Heart right ventricle (tissue), 16 donors: ENCODE measurements around the gene MOB3B. TPM values are rescaled to one million over a fixed set of nuclear protein-coding genes. Genes with fewer than 3 reads are reported as not detected.

Experiments
- ATAC-seq, 8 donors: fragments of 200-7000 bp; cut with Tn5 transposase; one replicate each; pipeline ENCODE4 v1.9.1; 2020; ENCODE audit warnings: mild to moderate bottlenecking in 8 of 8, moderate library complexity in 8 of 8, moderate number of reproducible peaks in 1 of 8
- DNase-seq, 2 donors: peaks; one replicate each; pipeline ENCODE4 v3.0.0-alpha.2; 2020
- H3K27ac ChIP-seq, 10 donors: fragments of 200-600 bp; sonication (generic) in 2 of 10; one replicate each; pipeline versions ENCODE4 v1.5.0 to v1.8.0; 2020 to 2022; ENCODE audit warnings: mild to moderate bottlenecking in 3 of 10
- H3K27me3 ChIP-seq, 7 donors: fragments of 200-600 bp; one replicate each; pipeline ENCODE4 v1.8.0; 2021 to 2022; ENCODE audit warnings: mild to moderate bottlenecking in 2 of 7
- H3K36me3 ChIP-seq, 9 donors: fragments of 200-600 bp; sonication (generic) in 1 of 9; one replicate each; pipeline versions ENCODE4 v1.5.0 to v1.8.0; 2020 to 2022; ENCODE audit warnings: mild to moderate bottlenecking in 2 of 9
- H3K4me1 ChIP-seq, 9 donors: fragments of 200-600 bp; sonication (generic) in 1 of 9; one replicate each; pipeline versions ENCODE4 v1.5.0 to v1.8.0; 2020 to 2022; ENCODE audit warnings: mild to moderate bottlenecking in 4 of 9
- H3K4me3 ChIP-seq, 10 donors: fragments of 200-600 bp; sonication (generic) in 2 of 10; one replicate each; pipeline versions ENCODE4 v1.5.0 to v1.8.0; 2020 to 2022; ENCODE audit warnings: mild to moderate bottlenecking in 7 of 10, moderate library complexity in 2 of 10
- H3K9me3 ChIP-seq, 11 donors: fragments of 200-600 bp in 10 of 11; sonication (generic) in 2 of 11; one replicate each; pipeline versions ENCODE4 v1.5.0 to v1.8.0; 2013 to 2022; ENCODE audit warnings: mild to moderate bottlenecking in 2 of 11, control low read depth in 1 of 11, moderate library complexity in 1 of 11
- WGBS, 2 donors: extraction: QIAGEN DNeasy Blood & Tissue Kit; methylation state at CpG; one replicate each; pipeline ENCODE4 v1.1.7; 2013; ENCODE audit warnings: inconsistent platforms in 1 of 2; 5-methylcytosine and 5-hydroxymethylcytosine counted together
- intact Hi-C, 10 donors: fragments of 100-400 bp; cut with DNase I; formaldehyde crosslinking; loops; one replicate each; pipeline versions ENCODE4 v1.11.1 to v1.14.2; 2022
- polyA plus RNA-seq, 2 donors: library from polyadenylated mRNA; stranded (reverse); fragments of 200-250 nt; gene quantifications; one replicate each; pipeline ENCODE4 v1.2.3, GENCODE V29; 2013
- total RNA-seq, 10 donors: library from RNA; stranded (reverse); fragmentation: NEBNext Ultra II Directional in 3 of 10; extraction: Animal tissue kit (Norgen Biotek cat#: 25700) in 3 of 10; gene quantifications; one replicate each; pipeline versions ENCODE4 v1.2.1 to v1.2.4, GENCODE V29; 2021 to 2023
- TF ChIP-seq, protein P1 (sequence below), 9 donors: fragments of 200-600 bp; sonication (generic) in 2 of 9; IDR thresholded peaks; one replicate each; pipeline versions ENCODE4 v1.5.0 to v1.8.0; 2021 to 2022; ENCODE audit warnings: antibody characterized with exemption in 9 of 9, mild to moderate bottlenecking in 5 of 9, moderate library complexity in 1 of 9
- donor health status: Arrhythmogenic right ventricular cardiomyopathy.
- donor health status: ischemic (EF 13 %, LVEDD 7.1; RV severe dilation, severe dysfunction).
- donor health status: healthy with polysubstance abuse.
- donor health status: DM: no; HTN: yes; CAD: no.
- donor health status: DM: no; HTN: no; CAD: no.
- donor health status: ischemic (EF 25% LVEDD 6.9; RV normal size, moderate dysfunction).
- donor health status: ischemic (EF 25% LVEDD 5.7; RV mildly dilated, moderate dysfunction).
- donor health status: healthy.
- donor health status: DM: yes; HTN: yes; CAD: no.
- donor health status: Ischemic cardiomyopathy.
- donor health status: ischemic (EF 35%, LVEDD 5.7; RV mildly dilated, moderate dysfunction).
- donor health status: nonischemic (EF 11% LVEDD 7.7; RV severe dilation, severe dysfunction).
- donor health status: DM: yes; HTN: yes; CAD: no.
- donor health status: PGD.
- donor health status: ischemic (EF 29% LVEDD 5.4; RV normal size, mild dysfunction).
- donor health status: nonischemic (EF 23%, LVEDD 6.1; RV moderate dilation, normal function).

Gene MOB3B
- total and polyA plus RNA-seq, 12 donors, result 0.39 to 2.3 (median 1.3) TPM

DNA sequence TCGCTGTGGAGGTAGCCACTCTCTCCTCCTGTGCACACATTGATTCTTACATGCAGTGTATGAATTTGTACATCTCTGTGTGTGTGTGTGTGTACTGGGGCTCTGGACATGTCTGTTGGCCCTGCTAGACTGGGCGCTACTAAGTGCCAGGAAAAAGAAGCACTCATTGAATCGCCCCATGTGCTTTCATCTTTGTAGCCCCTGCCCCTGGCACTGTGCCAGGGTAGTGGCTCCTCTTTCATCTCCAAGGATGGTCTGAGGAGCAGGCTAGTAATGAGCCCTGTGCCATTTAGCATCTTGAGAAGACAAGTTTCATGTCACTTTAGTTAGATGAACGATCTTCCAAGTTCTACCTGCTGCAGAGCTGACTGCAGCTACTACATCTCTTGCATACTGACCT lies 198.2 kb downstream of the MOB3B start:
- H3K4me3 ChIP-seq, result no peak overlapping the region
- TF ChIP-seq, protein P1, sequence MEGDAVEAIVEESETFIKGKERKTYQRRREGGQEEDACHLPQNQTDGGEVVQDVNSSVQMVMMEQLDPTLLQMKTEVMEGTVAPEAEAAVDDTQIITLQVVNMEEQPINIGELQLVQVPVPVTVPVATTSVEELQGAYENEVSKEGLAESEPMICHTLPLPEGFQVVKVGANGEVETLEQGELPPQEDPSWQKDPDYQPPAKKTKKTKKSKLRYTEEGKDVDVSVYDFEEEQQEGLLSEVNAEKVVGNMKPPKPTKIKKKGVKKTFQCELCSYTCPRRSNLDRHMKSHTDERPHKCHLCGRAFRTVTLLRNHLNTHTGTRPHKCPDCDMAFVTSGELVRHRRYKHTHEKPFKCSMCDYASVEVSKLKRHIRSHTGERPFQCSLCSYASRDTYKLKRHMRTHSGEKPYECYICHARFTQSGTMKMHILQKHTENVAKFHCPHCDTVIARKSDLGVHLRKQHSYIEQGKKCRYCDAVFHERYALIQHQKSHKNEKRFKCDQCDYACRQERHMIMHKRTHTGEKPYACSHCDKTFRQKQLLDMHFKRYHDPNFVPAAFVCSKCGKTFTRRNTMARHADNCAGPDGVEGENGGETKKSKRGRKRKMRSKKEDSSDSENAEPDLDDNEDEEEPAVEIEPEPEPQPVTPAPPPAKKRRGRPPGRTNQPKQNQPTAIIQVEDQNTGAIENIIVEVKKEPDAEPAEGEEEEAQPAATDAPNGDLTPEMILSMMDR (IDR thresholded peaks at IDR 0.05), result no peak
- 85 to 86% methylated on average over 4 of the region's 4 CpGs for WGBS, 2 donors
- no peak for DNase-seq
- H3K9me3 ChIP-seq, result no peaks in the 10 kb centered on the region
- no peaks in the 10 kb centered on the region for H3K36me3 ChIP-seq
- intact Hi-C loops, result loop anchor here in 7 of 10 donors (5.0 to 10.0 kb wide), 6 partner anchors 57 to 439 kb away; partner anchors contain the start of genes MOB3B (in 3 of the 7) and CAAP1 (in 1 of the 7)
- ATAC-seq, result no peak
- H3K27me3 ChIP-seq, result no peaks in the 10 kb centered on the region
- no peak overlapping the region for H3K27ac ChIP-seq
- H3K4me1 ChIP-seq, result peaks cover 0 to 12% (median 6%) of the 10 kb centered on the region in 9 donors

DNA sequence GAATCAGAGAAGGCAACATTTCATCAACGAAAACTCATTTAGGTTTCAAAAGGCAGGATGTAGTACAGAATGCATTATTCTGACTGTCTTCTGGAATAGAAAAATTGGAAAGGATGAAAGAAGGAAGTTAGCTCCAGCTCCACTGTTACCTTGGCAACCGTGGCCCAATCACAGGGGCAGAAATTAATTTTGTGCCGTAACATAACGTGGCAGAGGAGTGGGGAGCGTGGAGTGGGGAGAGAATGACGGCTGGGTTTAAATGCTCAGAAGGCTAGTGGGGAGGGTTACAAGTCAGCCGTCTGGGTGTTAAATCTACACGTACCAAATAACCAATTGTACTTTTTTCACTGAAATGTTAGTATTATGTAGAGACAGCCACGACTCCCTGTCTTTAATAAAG lies 200.3 kb downstream of the MOB3B start:
- Histone ChIP-seq H3K27ac (no peak overlapping the region), H3K36me3 (no peaks in the 10 kb centered on the region), H3K27me3 (no peaks in the 10 kb centered on the region), H3K4me1 (peaks cover 0 to 8% (median 6%) of the 10 kb centered on the region in 9 donors), H3K9me3 (no peaks in the 10 kb centered on the region), H3K4me3 (no peak overlapping the region)
- ATAC-seq (no peak), DNase-seq (no peak)
- WGBS, 2 donors, result 81 to 85% methylated on average over 9 of the region's 9 CpGs
- TF ChIP-seq, protein P1 (IDR thresholded peaks at IDR 0.05), result no peak
- intact Hi-C loops, result no loop called here

DNA sequence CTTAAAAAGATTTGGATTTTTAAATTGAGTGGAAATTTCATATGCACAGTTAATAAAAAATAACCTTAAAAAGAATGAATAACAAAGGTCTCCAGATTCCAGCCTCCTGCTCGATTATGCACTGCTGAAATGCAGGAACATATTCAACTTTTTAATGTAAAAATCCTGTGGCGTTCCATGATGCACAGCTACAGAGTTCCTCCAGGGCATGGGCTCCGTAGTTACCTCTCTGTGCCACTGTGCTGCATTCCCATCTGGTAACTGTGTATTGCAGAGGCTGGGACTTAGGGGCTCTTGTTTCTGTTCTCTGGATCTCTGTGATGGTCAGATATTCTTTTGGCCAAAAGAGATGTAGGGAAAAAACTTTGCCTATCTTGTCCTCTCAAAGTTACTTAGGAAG lies 201.1 kb downstream of the MOB3B start:
- ATAC-seq, result no peak
- Histone ChIP-seq H3K4me1 (peaks cover 0 to 3% (median 3%) of the 10 kb centered on the region in 9 donors), H3K4me3 (no peak overlapping the region), H3K9me3 (no peaks in the 10 kb centered on the region), H3K27me3 (no peaks in the 10 kb centered on the region), H3K36me3 (no peaks in the 10 kb centered on the region), H3K27ac (no peak overlapping the region)
- intact Hi-C loops, result no loop called here
- no peak for DNase-seq
- 78 to 79% methylated on average over 3 of the region's 3 CpGs for WGBS, 2 donors
- TF ChIP-seq, protein P1 (IDR thresholded peaks at IDR 0.05), result no peak

DNA sequence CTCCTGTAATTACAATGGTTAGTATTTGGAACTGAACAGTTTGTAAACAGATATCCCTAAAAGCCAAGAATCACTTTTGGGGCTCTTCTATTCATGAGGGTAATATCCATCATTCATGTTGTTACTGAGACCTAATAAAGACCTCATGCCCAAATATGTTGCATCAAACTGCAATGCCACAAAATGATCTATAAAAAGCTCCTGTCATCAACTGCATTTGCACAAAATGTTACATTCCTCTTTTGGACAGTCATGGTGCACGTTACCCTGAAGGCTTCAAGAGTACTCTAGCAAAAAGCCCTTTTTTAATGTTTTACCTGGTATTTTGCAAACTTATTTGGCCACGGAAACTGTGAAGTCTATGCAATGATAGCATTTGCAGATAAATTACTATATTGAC lies 218.4 kb downstream of the MOB3B start:
- H3K27me3 ChIP-seq, result no peaks in the 10 kb centered on the region
- H3K4me3 ChIP-seq, result no peak overlapping the region
- H3K27ac ChIP-seq, result peak overlapping the region in 1 of 10 donors; percentile 48
- peaks cover 0 to 12% (median 0%) of the 10 kb centered on the region in 9 donors for H3K4me1 ChIP-seq
- no peaks in the 10 kb centered on the region for H3K9me3 ChIP-seq
- TF ChIP-seq, protein P1 (IDR thresholded peaks at IDR 0.05), result no peak
- 74 to 76% methylated on average over 2 of the region's 2 CpGs for WGBS, 2 donors
- ATAC-seq, result peak in 1 of 8 donors; percentile 64
- DNase-seq, result no peak
- H3K36me3 ChIP-seq, result no peaks in the 10 kb centered on the region
- intact Hi-C loops, result no loop called here
